ENCODE measurements around the gene C16orf92. TPM values are rescaled to one million over a fixed set of nuclear protein-coding genes. Genes with fewer than 3 reads are reported as not detected.

Gene C16orf92
- total RNA-seq, 2 experiments from 2014 or later = not detected

DNA sequence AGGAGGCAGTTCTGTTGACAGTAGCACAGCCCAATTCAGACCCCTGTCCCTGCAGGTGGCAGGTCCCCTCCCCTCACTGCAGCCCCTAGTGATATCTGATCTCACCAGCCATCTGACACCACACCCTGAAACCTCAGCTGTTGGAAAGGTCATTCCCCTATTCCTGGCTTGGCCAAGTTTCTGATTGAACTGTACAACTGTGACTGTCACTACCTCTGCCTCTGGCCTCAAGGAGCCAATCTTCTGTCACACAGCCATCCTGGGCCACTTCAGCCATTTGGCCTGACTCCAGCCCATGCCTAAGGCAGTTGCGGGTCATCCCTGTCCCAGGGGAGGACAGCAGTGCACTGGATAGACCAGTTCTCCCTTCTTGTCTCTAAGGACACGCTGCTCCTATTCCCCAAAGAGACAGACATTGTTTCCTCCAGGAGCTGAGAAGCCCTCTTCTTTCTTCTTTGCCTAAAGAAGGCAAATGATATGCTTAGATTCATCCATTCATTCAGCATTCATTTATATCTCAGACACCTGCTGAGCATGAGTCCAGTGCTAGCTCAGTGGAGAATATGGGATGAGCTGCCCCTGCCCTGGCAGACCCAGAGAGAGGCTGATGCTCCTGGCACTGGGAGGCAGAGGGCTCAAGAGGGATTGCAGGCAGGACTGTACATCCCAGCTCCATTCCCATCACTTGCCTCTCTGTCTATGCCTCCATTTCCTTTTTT is 38.0 kb downstream of the C16orf92 start:
- Histone ChIP-seq H3K9me3 (ENCODE audit: control insufficient read depth in 1 of 2, insufficient read depth in 1 of 2, low read length in 2 of 2) (no peaks in the 10 kb centered on the region), H3K27ac (ENCODE audit: low read depth in 1 of 2, low read length in 2 of 2) (no peak overlapping the region), H3K4me1 (ENCODE audit: insufficient read depth, low read length) (peaks cover 18% of the 10 kb centered on the region), H3K4me3 (ENCODE audit: low read length) (no peak overlapping the region), H3K36me3 (ENCODE audit: insufficient read depth, low read length) (no peaks in the 10 kb centered on the region), H3K27me3 (ENCODE audit: control insufficient read depth in 1 of 2, insufficient read depth in 2 of 2, low read length in 2 of 2) (no peaks in the 10 kb centered on the region)
- Mint-ChIP-seq H3K27me3 (no peaks in the 10 kb centered on the region), H3K4me3 (peak overlapping the region; percentile 56), H3K9me3 (no peaks in the 10 kb centered on the region), H3K27ac (peak overlapping the region; percentile 17), H3K4me1 (ENCODE audit: low read depth) (peaks cover 14% of the 10 kb centered on the region), H3K36me3 (ENCODE audit: low read depth) (peaks cover 19% of the 10 kb centered on the region)
- DNase-seq (no peak), ATAC-seq (ENCODE audit: poor library complexity) (no peak)
- intact Hi-C loops (cut with DNase I, micrococcal nuclease) = loop anchor here (10.0 kb wide), 4 partner anchors 54 to 574 kb away; partner anchors contain the start of genes GDPD3 (in 1 of the 2) and ZNF771 (in 1 of the 2)
- ChIA-PET POLR2A (interaction anchor here (1.1 kb wide), 1 partner anchor 8 kb away, joined by 4 read pairs; a partner anchor contains a TSS), CTCF (interaction anchor here (1.0 kb wide), 1 partner anchor 31 kb away, joined by 4 read pairs; the partner anchor contains the start of gene TBX6)
- TF ChIP-seq, protein P1, sequence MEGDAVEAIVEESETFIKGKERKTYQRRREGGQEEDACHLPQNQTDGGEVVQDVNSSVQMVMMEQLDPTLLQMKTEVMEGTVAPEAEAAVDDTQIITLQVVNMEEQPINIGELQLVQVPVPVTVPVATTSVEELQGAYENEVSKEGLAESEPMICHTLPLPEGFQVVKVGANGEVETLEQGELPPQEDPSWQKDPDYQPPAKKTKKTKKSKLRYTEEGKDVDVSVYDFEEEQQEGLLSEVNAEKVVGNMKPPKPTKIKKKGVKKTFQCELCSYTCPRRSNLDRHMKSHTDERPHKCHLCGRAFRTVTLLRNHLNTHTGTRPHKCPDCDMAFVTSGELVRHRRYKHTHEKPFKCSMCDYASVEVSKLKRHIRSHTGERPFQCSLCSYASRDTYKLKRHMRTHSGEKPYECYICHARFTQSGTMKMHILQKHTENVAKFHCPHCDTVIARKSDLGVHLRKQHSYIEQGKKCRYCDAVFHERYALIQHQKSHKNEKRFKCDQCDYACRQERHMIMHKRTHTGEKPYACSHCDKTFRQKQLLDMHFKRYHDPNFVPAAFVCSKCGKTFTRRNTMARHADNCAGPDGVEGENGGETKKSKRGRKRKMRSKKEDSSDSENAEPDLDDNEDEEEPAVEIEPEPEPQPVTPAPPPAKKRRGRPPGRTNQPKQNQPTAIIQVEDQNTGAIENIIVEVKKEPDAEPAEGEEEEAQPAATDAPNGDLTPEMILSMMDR (IDR thresholded peaks at IDR 0.05) = no peak

DNA sequence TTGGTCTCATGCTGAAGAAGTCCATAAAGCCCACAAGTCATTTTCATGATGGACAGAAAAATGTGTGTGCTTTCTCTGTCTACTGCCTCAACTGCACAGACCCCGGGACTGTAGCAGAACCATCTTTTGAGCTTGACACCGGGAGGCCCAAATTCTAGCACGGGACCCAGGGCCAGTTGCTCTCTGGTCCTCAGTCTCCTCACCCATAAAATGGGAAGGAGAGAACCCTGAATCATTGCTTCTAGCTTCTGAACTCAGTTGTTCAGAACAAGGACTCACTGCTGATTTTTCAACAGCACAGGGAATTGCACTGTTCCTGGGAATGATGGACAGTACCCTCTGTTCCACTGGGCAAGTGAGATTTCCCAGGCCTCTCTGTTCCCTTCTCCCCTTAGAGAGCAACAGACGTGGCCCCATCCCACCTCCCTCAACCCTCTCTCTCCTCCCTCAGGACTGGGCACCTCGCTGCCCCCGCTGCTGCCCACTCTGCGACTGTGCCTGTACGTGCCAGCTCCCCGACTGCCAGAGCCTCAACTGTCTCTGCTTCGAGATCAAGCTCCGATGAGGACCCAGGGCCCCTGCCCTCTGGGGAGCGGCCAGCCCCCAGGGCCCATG is 40.4 kb downstream of the C16orf92 start:
- peak overlapping the region; percentile 87 to 92 for H3K27ac ChIP-seq (ENCODE audit: low read depth in 1 of 2, low read length in 2 of 2)
- no peaks in the 10 kb centered on the region for H3K27me3 Mint-ChIP-seq
- peaks cover 40% of the 10 kb centered on the region for H3K36me3 Mint-ChIP-seq (ENCODE audit: low read depth)
- peaks cover 18% of the 10 kb centered on the region for H3K36me3 ChIP-seq (ENCODE audit: insufficient read depth, low read length)
- H3K4me3 Mint-ChIP-seq = peak overlapping the region; percentile 100
- H3K9me3 ChIP-seq (ENCODE audit: control insufficient read depth in 1 of 2, insufficient read depth in 1 of 2, low read length in 2 of 2) = no peaks in the 10 kb centered on the region
- no peaks in the 10 kb centered on the region for H3K9me3 Mint-ChIP-seq
- peaks cover 41% of the 10 kb centered on the region for H3K4me1 ChIP-seq (ENCODE audit: insufficient read depth, low read length)
- ChIA-PET CTCF (interaction anchor here (0.9 to 1.3 kb wide), 5 partner anchors 10 to 346 kb away, joined by 3 to 4 read pairs (median 3); partner anchors contain the start of gene TBX6), POLR2A (interaction anchor here (0.6 to 7.2 kb wide), 4 partner anchors 10 to 1242 kb away, joined by 4 to 118 read pairs (median 56); partner anchors contain the start of genes CORO1A and TBX6)
- peak overlapping the region; percentile 96 for H3K27ac Mint-ChIP-seq
- TF ChIP-seq, protein P1 (IDR thresholded peaks at IDR 0.05) = no peak
- no peaks in the 10 kb centered on the region for H3K27me3 ChIP-seq (ENCODE audit: control insufficient read depth in 1 of 2, insufficient read depth in 2 of 2, low read length in 2 of 2)
- DNase-seq = no peak
- peaks cover 27% of the 10 kb centered on the region for H3K4me1 Mint-ChIP-seq (ENCODE audit: low read depth)
- intact Hi-C loops (cut with DNase I, micrococcal nuclease) = loop anchor here (10.0 kb wide), 4 partner anchors 51 to 571 kb away; partner anchors contain the start of genes GDPD3 (in 1 of the 2) and ZNF771 (in 1 of the 2)
- ATAC-seq (ENCODE audit: poor library complexity) = no peak
- H3K4me3 ChIP-seq (ENCODE audit: low read length) = peak overlapping the region; percentile 100

DNA sequence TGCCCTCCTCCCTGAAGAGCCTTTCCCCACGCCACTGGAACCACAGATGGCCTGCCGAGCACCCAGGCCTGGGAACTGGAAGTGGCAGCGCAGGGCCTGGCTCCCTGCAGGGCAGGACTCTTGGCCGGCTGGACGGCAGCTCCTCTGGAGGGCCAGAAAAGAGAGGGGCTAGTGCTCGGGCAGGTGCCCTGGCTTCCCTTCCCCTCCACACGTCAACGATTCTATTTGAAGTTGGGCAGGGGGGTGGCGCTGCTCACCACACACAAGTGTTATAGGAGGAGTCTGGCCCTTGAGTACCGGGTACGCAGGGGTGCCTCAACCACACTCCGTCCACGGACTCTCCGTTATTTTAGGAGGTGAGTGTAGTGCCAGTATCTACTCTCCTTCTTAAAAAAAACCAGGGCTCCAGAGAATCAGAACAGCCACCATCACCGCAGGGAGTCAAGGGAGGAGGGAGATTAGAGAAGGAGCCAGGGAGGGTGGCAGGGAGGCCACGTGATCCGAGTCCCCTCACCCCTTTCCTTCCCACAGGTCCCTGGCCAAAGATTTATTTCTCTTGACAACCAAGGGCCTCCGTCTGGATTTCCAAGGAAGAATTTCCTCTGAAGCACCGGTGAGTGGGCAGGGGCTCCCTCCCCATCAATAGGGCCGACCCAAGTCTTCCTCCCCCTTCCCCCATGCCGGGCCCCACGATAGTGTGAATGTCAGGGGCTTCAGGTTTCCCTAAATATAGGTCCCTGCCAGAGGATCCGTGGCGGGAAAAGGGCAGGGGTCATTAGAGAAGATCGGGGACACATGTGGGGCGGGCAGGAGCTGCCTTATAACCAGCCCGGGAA is 41.1 kb downstream of the C16orf92 start:
- Mint-ChIP-seq H3K9me3 (no peaks in the 10 kb centered on the region), H3K4me1 (ENCODE audit: low read depth) (peaks cover 34% of the 10 kb centered on the region), H3K36me3 (ENCODE audit: low read depth) (peaks cover 47% of the 10 kb centered on the region), H3K27ac (peak overlapping the region; percentile 96), H3K27me3 (no peaks in the 10 kb centered on the region), H3K4me3 (peak overlapping the region; percentile 100)
- intact Hi-C loops (cut with DNase I, micrococcal nuclease) = loop anchor here (1.0 to 10.0 kb wide), 6 partner anchors 9 to 571 kb away; partner anchors contain the start of genes GDPD3 (in 1 of the 2), MAPK3 (in 1 of the 2) and ZNF771 (in 1 of the 2)
- DNase-seq (peak; percentile 43 to 84 (median 66)), ATAC-seq (ENCODE audit: poor library complexity) (peak; percentile 16)
- Histone ChIP-seq H3K4me1 (ENCODE audit: insufficient read depth, low read length) (peaks cover 49% of the 10 kb centered on the region), H3K9me3 (ENCODE audit: control insufficient read depth in 1 of 2, insufficient read depth in 1 of 2, low read length in 2 of 2) (no peaks in the 10 kb centered on the region), H3K4me3 (ENCODE audit: low read length) (peak overlapping the region; percentile 100), H3K27me3 (ENCODE audit: control insufficient read depth in 1 of 2, insufficient read depth in 2 of 2, low read length in 2 of 2) (no peaks in the 10 kb centered on the region), H3K36me3 (ENCODE audit: insufficient read depth, low read length) (peaks cover 25% of the 10 kb centered on the region), H3K27ac (ENCODE audit: low read depth in 1 of 2, low read length in 2 of 2) (peak overlapping the region; percentile 87 to 92)
- CTCF ChIA-PET = interaction anchor here (0.9 to 5.0 kb wide), 8 partner anchors 11 to 346 kb away, joined by 3 to 26 read pairs (median 3); partner anchors contain the start of gene TBX6
- TF ChIP-seq, protein P1 (IDR thresholded peaks at IDR 0.05) = peak; percentile 50
- POLR2A ChIA-PET = interaction anchor here (0.6 to 7.2 kb wide), 11 partner anchors 9 to 594 kb away, joined by 4 to 118 read pairs (median 17); partner anchors contain the start of genes CORO1A, FBRS, PPP4C and SEPTIN1
